PC-3 (cell line): ENCODE measurements around the gene SFT2D3.

Experiments
- CTCF ChIP-seq: fragments of 300-600 bp; sonication (generic); conservative IDR thresholded peaks from 2 replicates; pipeline ENCODE4 v1.5.1; 2017; ENCODE audit warnings: antibody characterized with exemption, low read depth, mild to moderate bottlenecking, low read length
- EZH2 ChIP-seq: fragments of 300-600 bp; sonication (generic); IDR thresholded peaks from one replicate; pipeline ENCODE4 v1.6.1; 2017; ENCODE audit warnings: antibody characterized with exemption, mild to moderate bottlenecking, low read length; ENCODE audit not compliant: unreplicated experiment
- EZH2phosphoT487 ChIP-seq: fragments of 300-600 bp; sonication (generic); IDR thresholded peaks from 2 replicates; pipeline ENCODE4 v1.6.1; 2018; ENCODE audit warnings: mild to moderate bottlenecking, antibody characterized with exemption, low read length, borderline replicate concordance

GRCh38 chr2:127701651-127702394, 526 bp downstream of the SFT2D3 start:
- TF ChIP-seq CTCF (no peak), EZH2 (no peak), EZH2phosphoT487 (no peak)
